ENCODE results near the gene NUTM2A.
"Not testable (repeated sequence)": the region's sequence is repeated elsewhere in the genome, so short reads cannot be mapped to it uniquely, and the experiment has no call there.

The NUTM2A gene

DNA sequence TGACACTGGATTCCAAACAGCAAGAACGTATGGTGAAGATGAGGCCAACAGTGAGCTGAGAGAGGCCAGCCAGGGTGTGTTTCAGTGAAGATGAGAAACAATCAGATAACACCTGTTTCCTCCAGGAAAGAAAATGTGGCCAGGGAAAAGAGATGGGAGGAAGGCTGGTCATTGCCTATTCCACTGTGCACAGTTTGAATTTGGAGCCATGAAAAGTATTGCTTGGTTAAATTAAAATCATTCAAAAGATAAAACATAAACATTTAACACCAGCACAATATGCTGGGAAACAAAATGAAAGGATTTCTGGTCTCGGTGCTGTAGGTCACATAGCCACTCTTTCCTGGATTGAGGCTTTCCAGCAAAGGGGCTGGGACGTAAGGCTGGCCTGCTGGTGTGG is at the start of gene NUTM2A:
Gene NUTM2A, plus strand, starts transcription at position 301 of the 400 bp plus-strand sequence. CDS start 383 bp downstream, outside the sequence.
- not testable (repeated sequence) for DNase-seq (ENCODE audit: low read depth in 3 of 3)

DNA sequence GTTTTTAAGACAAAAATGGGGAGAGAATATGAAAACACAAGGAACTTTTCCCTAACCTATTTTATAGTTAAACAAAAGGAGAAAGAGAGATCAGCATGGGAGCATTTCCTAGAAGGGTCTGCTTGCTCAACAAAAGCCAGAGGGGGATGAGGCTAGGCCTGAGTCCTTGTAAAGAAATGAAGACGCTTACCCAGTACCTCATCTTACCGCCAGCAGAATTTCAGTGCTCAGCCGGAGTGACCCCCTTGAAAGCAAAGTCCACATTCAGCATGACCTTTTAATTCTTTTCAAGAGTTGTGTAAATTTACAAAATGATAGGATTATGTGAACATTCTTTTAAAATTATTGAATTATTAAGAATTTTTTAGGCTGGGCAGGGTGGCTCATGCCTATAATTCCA is 47.7 kb upstream of the NUTM2A start:
- not testable (repeated sequence) for DNase-seq (ENCODE audit: low read depth in 3 of 3)

- not testable (repeated sequence) for DNase-seq (ENCODE audit: low read depth in 3 of 3)
Observed at GRCh38 chr10:87184421-87184820, 40.8 kb upstream of the NUTM2A start.

- DNase-seq (ENCODE audit: low read depth in 3 of 3): not testable (repeated sequence)
Observed at GRCh38 chr10:87186016-87186415, 39.2 kb upstream of the NUTM2A start.

DNA sequence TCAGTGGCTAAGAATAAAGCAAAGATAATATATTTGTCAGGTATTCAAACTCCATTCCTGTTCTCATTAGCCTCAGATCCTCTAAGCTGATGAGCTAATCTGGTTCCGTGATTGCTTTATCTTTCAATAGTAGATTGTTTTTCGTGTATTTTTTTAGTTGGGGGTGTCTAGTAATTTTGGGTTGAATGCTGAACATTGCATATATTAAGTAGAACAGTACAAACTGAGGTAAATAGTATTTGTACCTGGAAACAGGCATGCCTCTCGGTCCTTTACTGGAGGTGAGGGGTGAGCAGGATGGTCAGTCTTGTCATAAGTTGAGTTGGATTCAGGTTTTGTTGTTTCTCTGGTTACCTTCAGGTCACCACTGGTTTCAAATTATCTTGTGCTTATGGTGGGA is 37.7 kb upstream of the NUTM2A start:
- DNase-seq (ENCODE audit: low read depth in 3 of 3): not testable (repeated sequence)

DNA sequence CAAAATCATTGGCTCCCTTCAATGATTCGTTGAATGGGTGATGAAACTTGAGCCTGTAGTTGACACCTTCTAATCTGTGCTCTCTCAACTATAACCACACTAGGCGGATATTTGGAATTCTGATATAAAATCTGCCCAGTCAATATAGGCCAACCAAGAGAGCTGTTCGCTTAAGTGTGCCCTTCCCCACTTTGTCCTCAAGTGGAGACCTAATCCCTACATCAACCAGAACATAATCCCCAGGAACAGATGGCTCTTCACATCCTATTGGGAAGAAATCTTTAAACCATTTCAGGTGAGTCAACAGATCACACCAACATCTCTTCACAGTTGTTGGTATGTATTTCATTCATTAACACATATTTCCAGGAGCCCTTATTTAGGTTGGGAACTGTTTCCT is 33.4 kb upstream of the NUTM2A start:
- DNase-seq (ENCODE audit: low read depth in 3 of 3): not testable (repeated sequence)

DNA sequence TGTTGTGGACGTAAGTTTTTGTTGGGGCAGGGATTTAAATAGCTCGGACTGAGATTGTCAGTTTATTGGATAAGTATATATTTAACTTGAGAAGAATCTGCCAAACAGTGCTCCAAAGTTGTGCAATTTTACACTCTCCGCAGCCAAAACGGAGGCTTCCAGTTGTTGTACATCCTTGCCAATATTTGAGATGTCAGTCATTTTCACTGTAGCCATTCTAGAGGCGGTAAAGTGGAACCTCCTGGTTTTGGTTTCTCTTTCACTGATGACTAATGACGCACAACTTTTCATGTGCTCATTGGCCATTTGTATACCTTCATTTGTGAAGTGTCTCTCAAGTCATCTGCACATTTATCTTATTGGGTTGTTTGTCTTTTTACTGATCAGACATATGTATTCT is 24.3 kb upstream of the NUTM2A start:
- DNase-seq (ENCODE audit: low read depth in 3 of 3): peak in 1 of 3 experiments; percentile 5

GRCh38 chr10:87204801-87205200 is 20.4 kb upstream of the NUTM2A start:
- not testable (repeated sequence) for DNase-seq (ENCODE audit: low read depth in 3 of 3)

- DNase-seq (ENCODE audit: low read depth in 3 of 3): not testable (repeated sequence)
Observed at GRCh38 chr10:87206922-87207321, 18.3 kb upstream of the NUTM2A start.

GRCh38 chr10:87210309-87210708 is 14.9 kb upstream of the NUTM2A start:
- DNase-seq (ENCODE audit: low read depth in 3 of 3): not testable (repeated sequence)

- not testable (repeated sequence) for DNase-seq (ENCODE audit: low read depth in 3 of 3)
Observed at GRCh38 chr10:87211848-87212247, 13.4 kb upstream of the NUTM2A start.

- DNase-seq (ENCODE audit: low read depth in 3 of 3): not testable (repeated sequence)
Observed at GRCh38 chr10:87213150-87213765, 12.0 kb upstream of the NUTM2A start.

DNA sequence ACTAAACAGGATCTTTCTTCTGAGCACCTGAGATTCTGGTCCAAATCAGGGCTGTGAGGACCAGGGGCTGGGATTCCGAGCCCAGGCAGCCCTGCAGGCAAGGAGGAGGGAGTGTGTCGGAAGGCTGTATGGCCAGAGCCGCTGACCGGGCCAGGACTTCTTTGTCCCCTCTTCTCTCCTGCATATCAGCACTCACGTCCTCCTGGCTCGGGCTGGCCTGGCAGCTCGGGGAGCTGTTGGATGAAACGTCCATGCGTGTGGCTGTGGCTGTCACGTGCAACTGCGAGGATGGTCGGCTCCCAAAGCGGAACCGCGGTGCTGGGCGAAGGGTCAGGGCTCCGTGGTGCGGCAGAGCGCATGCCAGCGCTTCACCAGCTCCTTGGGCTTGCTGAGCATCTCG is 11.4 kb upstream of the NUTM2A start:
- not testable (repeated sequence) for DNase-seq (ENCODE audit: low read depth in 3 of 3)

DNA sequence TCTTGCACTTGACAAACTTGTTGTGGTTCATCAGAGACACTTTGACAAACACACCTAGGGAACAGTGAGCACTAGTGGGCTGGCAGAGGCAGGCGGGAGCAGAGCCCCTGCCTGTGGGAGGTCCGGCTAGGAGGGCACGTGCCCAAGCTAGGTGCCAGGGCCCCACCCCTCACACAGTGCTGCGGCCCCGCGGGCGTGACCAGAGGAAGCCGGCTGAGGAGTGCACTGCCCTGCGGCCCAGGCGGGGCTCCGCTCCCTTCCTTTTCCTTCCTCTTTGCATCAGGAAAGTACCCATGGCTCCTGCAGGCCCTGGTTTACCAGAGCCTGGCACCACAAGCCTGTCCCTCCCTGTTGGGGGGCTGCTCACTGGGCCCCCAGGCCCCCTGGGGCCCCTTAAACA is 9.1 kb upstream of the NUTM2A start:
- not testable (repeated sequence) for DNase-seq (ENCODE audit: low read depth in 3 of 3)

GRCh38 chr10:87219370-87219769 is 5.9 kb upstream of the NUTM2A start:
- DNase-seq (ENCODE audit: low read depth in 3 of 3): not testable (repeated sequence)

DNA sequence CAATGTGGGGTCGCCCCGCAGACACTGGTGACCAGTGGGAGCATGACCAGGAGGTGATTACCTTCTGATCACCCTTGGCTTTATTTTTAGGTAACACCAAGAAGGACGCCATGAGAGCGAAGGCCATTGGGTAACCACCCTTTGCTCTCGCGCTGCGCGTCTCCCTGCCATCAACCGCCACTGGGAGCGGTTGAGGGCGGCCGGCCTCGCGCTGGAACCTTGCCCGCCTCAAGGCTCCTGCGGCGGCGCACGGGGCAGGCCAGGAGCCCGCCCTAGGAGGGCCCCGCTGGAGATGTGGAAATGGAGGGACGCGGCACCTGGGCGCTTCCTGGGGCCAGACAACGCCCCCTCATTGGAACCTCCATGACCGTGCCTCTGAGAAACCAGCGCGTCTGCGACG is 2.5 kb upstream of the NUTM2A start:
- not testable (repeated sequence) for DNase-seq (ENCODE audit: low read depth in 3 of 3)

GRCh38 chr10:87228247-87228646 is 3.0 kb downstream of the NUTM2A start:
- not testable (repeated sequence) for DNase-seq (ENCODE audit: low read depth in 3 of 3)

DNA sequence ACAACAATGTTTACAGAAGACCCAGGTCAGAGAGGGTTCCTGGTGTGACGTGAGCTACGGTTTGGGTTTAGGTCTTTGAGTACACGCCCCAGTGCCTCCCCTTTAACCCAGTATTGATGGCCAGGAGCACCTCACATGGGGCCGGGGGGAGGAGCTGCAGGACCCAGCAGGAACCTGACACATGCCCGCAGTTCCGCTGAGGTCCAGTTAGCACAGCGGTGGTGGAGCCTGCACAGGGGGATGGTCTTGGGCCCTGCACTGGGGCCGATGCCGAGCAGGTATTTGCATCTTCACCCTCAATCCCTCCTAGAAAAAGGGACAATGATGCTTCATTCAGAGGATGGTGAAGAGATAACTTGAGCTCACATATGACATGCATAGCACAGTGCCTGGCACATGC is 4.0 kb downstream of the NUTM2A start:
- not testable (repeated sequence) for DNase-seq (ENCODE audit: low read depth in 3 of 3)

DNA sequence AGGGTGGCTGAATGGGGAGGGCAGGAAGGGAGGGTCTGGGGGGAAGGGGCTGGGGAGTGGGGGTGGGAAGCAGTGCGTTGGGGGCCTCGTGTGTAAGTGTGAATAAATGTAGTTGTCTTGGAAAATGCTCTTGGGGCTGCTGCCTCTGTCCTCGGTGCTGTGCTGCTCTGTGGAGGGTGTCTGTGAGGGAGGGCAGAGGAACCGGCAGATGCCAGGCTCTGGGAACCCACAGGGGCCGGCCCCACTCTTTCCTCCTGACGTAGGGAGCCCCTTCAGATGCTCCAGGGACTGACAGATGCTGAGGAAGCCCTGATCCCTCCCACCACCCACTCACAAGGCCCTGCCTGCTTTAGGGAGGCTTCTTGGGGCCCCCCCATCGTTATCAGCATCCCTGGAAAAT is 9.6 kb downstream of the NUTM2A start:
- not testable (repeated sequence) for DNase-seq (ENCODE audit: low read depth in 3 of 3)

GRCh38 chr10:87237244-87237643 is 12.0 kb downstream of the NUTM2A start:
- not testable (repeated sequence) for DNase-seq (ENCODE audit: low read depth in 3 of 3)

- not testable (repeated sequence) for DNase-seq (ENCODE audit: low read depth in 3 of 3)
Observed at GRCh38 chr10:87239346-87239808, 14.1 kb downstream of the NUTM2A start.

- not testable (repeated sequence) for DNase-seq (ENCODE audit: low read depth in 3 of 3)
Observed at GRCh38 chr10:87242192-87242591, 16.9 kb downstream of the NUTM2A start.

- not testable (repeated sequence) for DNase-seq (ENCODE audit: low read depth in 3 of 3)
Observed at GRCh38 chr10:87247335-87247734, 22.1 kb downstream of the NUTM2A start.

All from stimulated activated CD4-positive, alpha-beta T cell treated with anti-CD3 and anti-CD28 coated beads, TNF-alpha, amount 100 ng/mL, for 4 hours (primary cell).